Trophoblast cell (in vitro differentiated cells and primary cell): ENCODE measurements around the gene THRA.
A peak's percentile ranks its signal among the peaks of the same experiment; 100 is the strongest.

ENCODE experiments used
- DNase-seq, 2 donors: peaks; one replicate each; pipeline ENCODE4 v3.0.0-alpha.2; 2016
- H2AFZ ChIP-seq: 2 replicates; pipeline ENCODE4 v1.6.1; 2013; ENCODE audit warnings: low read length, moderate library complexity, mild to moderate bottlenecking; ENCODE audit not compliant: insufficient read depth, poor library complexity
- H2AK5ac ChIP-seq: 2 replicates; pipeline ENCODE4 v1.6.1; 2013; ENCODE audit warnings: mild to moderate bottlenecking, low read length
- H2BK120ac ChIP-seq: 2 replicates; pipeline ENCODE4 v1.6.1; 2013; ENCODE audit warnings: low read length, mild to moderate bottlenecking, moderate library complexity; ENCODE audit not compliant: insufficient read depth, poor library complexity
- H2BK12ac ChIP-seq: 2 replicates; pipeline ENCODE4 v1.6.1; 2013; ENCODE audit warnings: mild to moderate bottlenecking, low read length, moderate library complexity
- H2BK5ac ChIP-seq: 2 replicates; pipeline ENCODE4 v1.6.1; 2013; ENCODE audit warnings: low read length, low read depth, moderate library complexity, mild to moderate bottlenecking; ENCODE audit not compliant: poor library complexity
- H3K14ac ChIP-seq: 2 replicates; pipeline ENCODE4 v1.6.1; 2013; ENCODE audit warnings: mild to moderate bottlenecking, low read length
- H3K18ac ChIP-seq: 2 replicates; pipeline ENCODE4 v1.6.1; 2013; ENCODE audit warnings: mild to moderate bottlenecking, low read length
- H3K23ac ChIP-seq: 2 replicates; pipeline ENCODE4 v1.6.1; 2013; ENCODE audit warnings: low read length
- H3K27ac ChIP-seq: 2 replicates; pipeline ENCODE4 v1.5.1; 2013; ENCODE audit warnings: low read depth, mild to moderate bottlenecking, inconsistent platforms, low read length, moderate library complexity
- H3K27me3 ChIP-seq: 2 replicates; pipeline ENCODE4 v1.6.1; 2013; ENCODE audit warnings: inconsistent platforms, mild to moderate bottlenecking, low read length, moderate library complexity; ENCODE audit not compliant: insufficient read depth
- H3K36me3 ChIP-seq, 2 experiments: 1 replicate in 1 of 2; 2 replicates in 1 of 2; pipeline ENCODE4 v1.6.1; 2013; ENCODE audit warnings: low read length in 2 of 2, mild to moderate bottlenecking in 2 of 2, moderate library complexity in 1 of 2; ENCODE audit not compliant: insufficient read depth in 2 of 2, control insufficient read depth in 1 of 2
- H3K4ac ChIP-seq: 2 replicates; pipeline ENCODE4 v1.6.1; 2013; ENCODE audit warnings: low read depth, mild to moderate bottlenecking, low read length, moderate library complexity
- H3K4me1 ChIP-seq, 2 experiments: 1 replicate in 1 of 2; 2 replicates in 1 of 2; pipeline ENCODE4 v1.6.1; 2013; ENCODE audit warnings: low read length in 2 of 2, mild to moderate bottlenecking in 2 of 2, moderate library complexity in 1 of 2; ENCODE audit not compliant: insufficient read depth in 2 of 2, control insufficient read depth in 1 of 2
- H3K4me2 ChIP-seq: 2 replicates; pipeline ENCODE4 v1.6.1; 2013; ENCODE audit warnings: inconsistent platforms, mild to moderate bottlenecking, low read length, moderate library complexity
- H3K4me3 ChIP-seq: 2 replicates; pipeline ENCODE4 v1.5.1; 2013; ENCODE audit warnings: mild to moderate bottlenecking, low read depth, low read length, inconsistent platforms
- H3K79me1 ChIP-seq: one replicate; pipeline ENCODE4 v1.6.1; 2013; ENCODE audit warnings: low read length
- H3K79me2 ChIP-seq: 2 replicates; pipeline ENCODE4 v1.6.1; 2013; ENCODE audit warnings: low read length, mild to moderate bottlenecking; ENCODE audit not compliant: control insufficient read depth, insufficient read depth, poor library complexity
- H3K9ac ChIP-seq: 2 replicates; pipeline ENCODE4 v1.6.1; 2013; ENCODE audit warnings: mild to moderate bottlenecking, low read length
- H3K9me3 ChIP-seq: 2 replicates; pipeline ENCODE4 v1.6.1; 2013; ENCODE audit warnings: low read depth, mild to moderate bottlenecking, control low read depth, inconsistent platforms, low read length; ENCODE audit not compliant: insufficient read depth
- H4K12ac ChIP-seq: 2 replicates; pipeline ENCODE4 v1.6.1; 2013; ENCODE audit warnings: low read depth, mild to moderate bottlenecking, low read length, moderate library complexity
- H4K8ac ChIP-seq: 2 replicates; pipeline ENCODE4 v1.6.1; 2013; ENCODE audit warnings: low read depth, mild to moderate bottlenecking, low read length, moderate library complexity
- H4K91ac ChIP-seq: one replicate; pipeline ENCODE4 v1.6.1; 2013; ENCODE audit warnings: low read depth, mild to moderate bottlenecking, low read length, moderate library complexity
- WGBS: extraction: QIAGEN DNeasy Blood & Tissue Kit; methylation state at CpG from one replicate; pipeline ENCODE4 v1.1.7; 2013; ENCODE audit warnings: missing lambda C conversion rate; ENCODE audit not compliant: insufficient read length, insufficient coverage; ENCODE audit errors: extremely low coverage; 5-methylcytosine and 5-hydroxymethylcytosine counted together

Gene THRA

DNA sequence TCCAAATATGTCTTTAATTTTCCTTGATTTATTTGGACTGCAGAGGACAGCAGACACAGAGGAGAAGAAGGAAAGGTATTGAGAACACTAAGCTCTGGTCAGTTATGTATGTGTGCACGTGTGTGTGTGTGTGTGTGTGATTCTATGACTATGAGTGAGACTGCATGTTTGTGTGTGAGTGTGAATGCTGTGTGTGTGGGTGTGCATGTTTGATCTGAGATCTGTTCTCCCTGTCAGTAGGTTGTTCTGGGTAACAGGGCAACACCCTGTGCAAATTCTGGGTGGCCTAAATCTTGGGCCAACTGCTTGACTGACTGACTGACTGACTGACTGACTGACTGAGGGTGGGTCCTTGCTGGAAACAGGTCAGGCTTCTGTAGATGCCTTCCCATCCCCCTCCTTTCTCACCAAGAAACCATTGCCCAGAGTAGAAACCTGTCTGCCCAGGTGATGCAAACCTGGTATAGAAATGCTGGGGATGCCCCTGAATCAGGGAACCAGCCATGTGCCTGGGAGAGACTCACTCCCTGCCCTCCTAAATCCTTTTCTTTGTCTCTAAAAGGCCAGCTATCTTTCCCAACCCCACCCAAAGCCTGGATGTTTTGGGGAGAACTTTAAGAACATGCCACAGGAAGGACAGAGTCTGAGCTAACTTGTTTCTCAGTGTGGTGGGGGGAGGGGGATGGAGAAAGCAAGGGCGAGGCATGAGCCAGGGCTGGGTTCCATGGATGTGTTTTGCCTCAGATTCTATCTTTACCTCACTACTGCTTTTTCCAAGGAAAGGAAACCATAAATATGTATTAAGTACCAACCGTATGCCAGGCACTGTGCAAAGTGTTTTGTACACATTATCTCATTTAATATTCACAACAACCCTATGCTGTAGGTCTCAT, 42.1 kb downstream of the THRA start:
- peaks cover 11 to 24% of the 10 kb centered on the region in 2 experiments for H3K4me1 ChIP-seq
- no peak overlapping the region for H2BK120ac ChIP-seq
- H3K9ac ChIP-seq = no peak overlapping the region
- H3K79me1 ChIP-seq = peaks cover 13% of the 10 kb centered on the region
- peaks cover 2% of the 10 kb centered on the region for H3K9me3 ChIP-seq
- no CpG with 5 or more reads among the region's 3 CpGs for whole genome bisulfite sequencing
- H3K14ac ChIP-seq = no peak overlapping the region
- H3K27ac ChIP-seq = no peak overlapping the region
- H3K79me2 ChIP-seq = no peaks in the 10 kb centered on the region
- H4K8ac ChIP-seq = no peak overlapping the region
- no peaks in the 10 kb centered on the region for H3K27me3 ChIP-seq
- H3K18ac ChIP-seq = no peak overlapping the region
- no peak for DNase-seq
- no peaks in the 10 kb centered on the region for H3K36me3 ChIP-seq
- no peak overlapping the region for H4K12ac ChIP-seq
- H2BK5ac ChIP-seq = no peak overlapping the region
- H3K4ac ChIP-seq = no peak overlapping the region
- no peak overlapping the region for H2BK12ac ChIP-seq
- no peak overlapping the region for H2AK5ac ChIP-seq
- H3K4me2 ChIP-seq = no peak overlapping the region
- H3K4me3 ChIP-seq = no peak overlapping the region
- H2AFZ ChIP-seq = no peak overlapping the region
- no peak overlapping the region for H4K91ac ChIP-seq
- no peak overlapping the region for H3K23ac ChIP-seq

DNA sequence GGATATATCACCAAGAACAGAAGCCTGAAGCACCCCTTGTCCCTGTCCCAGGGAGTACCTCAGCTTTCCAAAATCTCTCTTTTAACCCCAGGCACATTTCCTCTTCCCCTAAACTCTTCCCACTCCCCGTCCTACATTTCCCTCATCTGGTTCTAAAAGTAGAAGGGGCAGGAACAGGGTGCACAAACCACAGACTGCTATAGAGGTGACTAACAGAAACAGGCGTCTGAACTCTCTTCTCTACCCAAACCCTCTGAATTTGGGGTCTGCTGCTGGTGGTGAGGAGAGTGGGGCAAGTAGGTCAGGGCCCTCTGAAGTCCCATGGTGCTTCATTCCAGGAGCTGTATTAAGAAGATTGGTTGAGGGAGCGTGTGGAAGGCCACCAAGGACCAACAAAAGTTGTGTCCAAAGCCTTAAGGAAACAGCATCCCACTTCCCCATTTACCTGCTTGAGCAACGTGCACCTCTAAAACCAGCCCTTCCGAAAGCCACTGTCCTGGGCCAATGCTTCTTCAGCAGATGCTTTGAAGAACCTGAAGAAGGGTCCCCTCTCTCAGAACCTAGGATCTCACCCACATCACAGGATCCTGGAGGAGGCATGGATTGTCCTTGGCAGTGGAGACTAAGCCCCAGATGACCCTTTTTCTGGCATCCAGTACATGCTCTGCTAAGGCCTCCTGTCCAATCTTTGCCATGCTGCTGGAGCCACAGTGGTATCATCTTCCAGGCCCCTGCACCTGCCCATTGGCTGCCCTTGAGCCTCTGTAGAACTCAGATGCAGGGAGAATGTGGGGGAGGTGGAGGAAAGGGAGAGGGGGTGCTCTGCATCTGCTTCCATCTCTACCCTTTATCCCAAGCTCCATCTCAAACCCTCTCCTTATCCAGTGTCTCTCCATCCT, 43.3 kb downstream of the THRA start:
- no peaks in the 10 kb centered on the region for H3K36me3 ChIP-seq
- DNase-seq = no peak
- no peak overlapping the region for H2BK5ac ChIP-seq
- H3K79me2 ChIP-seq = no peaks in the 10 kb centered on the region
- no peak overlapping the region for H3K27ac ChIP-seq
- H3K4me3 ChIP-seq = no peak overlapping the region
- H3K9me3 ChIP-seq = peaks cover 2% of the 10 kb centered on the region
- H3K4me2 ChIP-seq = no peak overlapping the region
- no peaks in the 10 kb centered on the region for H3K27me3 ChIP-seq
- H2AK5ac ChIP-seq = no peak overlapping the region
- H2BK12ac ChIP-seq = no peak overlapping the region
- H3K4ac ChIP-seq = no peak overlapping the region
- no peak overlapping the region for H2BK120ac ChIP-seq
- 100% methylated on average over 1 of the region's 5 CpGs for WGBS
- no peak overlapping the region for H4K12ac ChIP-seq
- peaks cover 13 to 21% of the 10 kb centered on the region in 2 experiments for H3K4me1 ChIP-seq
- no peak overlapping the region for H3K14ac ChIP-seq
- no peak overlapping the region for H3K9ac ChIP-seq
- no peak overlapping the region for H4K8ac ChIP-seq
- peaks cover 7% of the 10 kb centered on the region for H3K79me1 ChIP-seq
- H2AFZ ChIP-seq = no peak overlapping the region
- no peak overlapping the region for H4K91ac ChIP-seq
- no peak overlapping the region for H3K18ac ChIP-seq
- H3K23ac ChIP-seq = no peak overlapping the region

DNA sequence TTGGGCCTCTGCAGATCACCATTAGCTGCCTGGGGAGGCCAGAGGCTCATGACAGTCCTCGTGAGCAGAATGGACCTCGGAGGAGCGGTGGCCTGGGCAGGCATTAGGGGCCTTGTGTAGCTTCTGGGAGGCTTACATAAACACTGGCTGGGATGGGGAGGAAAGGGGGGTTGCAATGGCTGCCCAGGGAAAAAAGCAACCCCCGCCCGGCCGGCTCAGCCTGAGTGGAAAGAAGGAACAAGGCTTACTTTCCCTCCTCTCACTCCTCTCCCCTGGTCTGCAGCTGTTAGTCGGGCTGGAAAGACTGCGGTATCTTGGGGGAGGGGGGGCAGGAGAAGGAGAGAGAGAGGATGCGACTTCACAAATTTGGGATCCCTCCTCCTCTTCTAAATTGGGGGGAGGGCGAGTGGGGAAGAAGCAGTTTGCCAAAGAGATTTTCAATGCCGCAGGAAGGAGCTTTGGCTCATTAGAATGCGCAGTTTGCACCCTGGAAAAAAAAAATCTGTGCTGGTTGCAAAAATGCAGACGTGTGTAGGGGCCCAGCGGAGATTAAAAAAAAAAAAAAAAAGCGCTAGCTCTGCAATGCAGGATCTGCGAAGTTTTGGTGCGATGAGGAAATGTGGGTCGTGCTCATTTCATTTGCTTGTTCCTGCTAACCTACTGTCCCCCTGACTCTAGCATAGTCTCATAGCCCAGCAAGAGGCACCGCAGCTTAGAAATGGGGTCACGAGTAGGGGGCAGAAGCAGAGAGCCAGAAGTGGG, 44.2 kb downstream of the THRA start:
- H3K4me3 ChIP-seq = no peak overlapping the region
- H3K79me2 ChIP-seq = no peaks in the 10 kb centered on the region
- H2AK5ac ChIP-seq = no peak overlapping the region
- WGBS = no CpG with 5 or more reads among the region's 20 CpGs
- peaks cover 10% of the 10 kb centered on the region for H3K79me1 ChIP-seq
- no peak overlapping the region for H3K14ac ChIP-seq
- peaks cover 2% of the 10 kb centered on the region for H3K9me3 ChIP-seq
- no peak overlapping the region for H3K23ac ChIP-seq
- H3K27me3 ChIP-seq = no peaks in the 10 kb centered on the region
- H3K4ac ChIP-seq = no peak overlapping the region
- DNase-seq = no peak
- H2BK12ac ChIP-seq = no peak overlapping the region
- H3K4me1 ChIP-seq = peaks cover 18 to 24% of the 10 kb centered on the region in 2 experiments
- no peak overlapping the region for H3K9ac ChIP-seq
- H3K18ac ChIP-seq = no peak overlapping the region
- no peak overlapping the region for H2BK120ac ChIP-seq
- H3K4me2 ChIP-seq = no peak overlapping the region
- no peak overlapping the region for H4K8ac ChIP-seq
- no peak overlapping the region for H4K12ac ChIP-seq
- H3K36me3 ChIP-seq = no peaks in the 10 kb centered on the region
- no peak overlapping the region for H3K27ac ChIP-seq
- H2BK5ac ChIP-seq = no peak overlapping the region
- no peak overlapping the region for H4K91ac ChIP-seq
- H2AFZ ChIP-seq = no peak overlapping the region

DNA sequence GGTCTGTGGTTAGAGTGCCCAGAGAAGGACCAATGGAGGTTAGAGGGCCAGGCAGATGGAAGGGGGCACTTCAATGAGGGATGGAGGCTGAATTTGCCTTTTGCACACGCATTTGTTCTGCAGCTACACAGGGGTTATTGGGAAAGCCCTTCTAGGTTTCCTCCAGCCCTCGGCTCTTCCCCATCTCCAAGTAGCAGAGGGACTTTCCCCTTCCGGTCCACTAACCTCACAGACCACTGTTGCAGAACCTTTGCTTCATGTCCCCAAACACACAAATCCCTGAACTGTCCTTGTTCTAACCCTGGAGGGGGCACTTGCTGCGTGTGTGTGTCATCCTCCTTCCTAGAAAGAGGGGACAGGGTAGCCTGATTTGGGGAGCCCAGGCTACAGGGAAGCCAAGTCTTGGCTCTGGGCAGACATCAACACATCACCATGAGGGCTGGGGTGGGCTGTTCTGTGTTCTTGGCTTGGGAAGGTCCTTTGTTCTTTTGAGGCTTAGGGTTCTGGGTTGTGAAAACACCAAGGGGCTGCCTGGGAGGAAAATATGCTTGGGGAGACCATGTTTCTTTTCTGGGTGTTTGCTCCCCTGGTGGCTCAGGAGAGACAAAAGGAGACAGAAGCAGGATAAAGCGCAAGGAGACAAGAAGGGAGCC, 44.9 kb downstream of the THRA start:
- H4K12ac ChIP-seq = peak overlapping the region; percentile 19
- WGBS = no CpG with 5 or more reads among the region's 5 CpGs
- H3K27me3 ChIP-seq = no peaks in the 10 kb centered on the region
- H3K79me1 ChIP-seq = peaks cover 10% of the 10 kb centered on the region
- H3K36me3 ChIP-seq = no peaks in the 10 kb centered on the region
- H3K4ac ChIP-seq = no peak overlapping the region
- H3K4me3 ChIP-seq = no peak overlapping the region
- peaks cover 2% of the 10 kb centered on the region for H3K9me3 ChIP-seq
- H2BK12ac ChIP-seq = peak overlapping the region; percentile 68
- H2AFZ ChIP-seq = peak overlapping the region; percentile 43
- no peak overlapping the region for H2BK5ac ChIP-seq
- peak overlapping the region; percentile 49 for H4K91ac ChIP-seq
- H3K23ac ChIP-seq = no peak overlapping the region
- H3K18ac ChIP-seq = no peak overlapping the region
- peak overlapping the region; percentile 49 for H2BK120ac ChIP-seq
- peak overlapping the region; percentile 78 for H4K8ac ChIP-seq
- no peak overlapping the region for H3K27ac ChIP-seq
- H3K9ac ChIP-seq = no peak overlapping the region
- H2AK5ac ChIP-seq = peak overlapping the region; percentile 32
- no peak for DNase-seq
- H3K79me2 ChIP-seq = no peaks in the 10 kb centered on the region
- H3K4me2 ChIP-seq = peak overlapping the region; percentile 27
- H3K14ac ChIP-seq = peak overlapping the region; percentile 44
- peaks cover 18 to 29% of the 10 kb centered on the region in 2 experiments for H3K4me1 ChIP-seq
